ENCODE measurements around the gene WWTR1.

Gene WWTR1

GRCh38 chr3:149468504-149469212, 189.2 kb downstream of the WWTR1 start:
- Histone ChIP-seq H3K27me3 (ENCODE audit: control insufficient read depth, insufficient read depth, low read length) (no peaks in the 10 kb centered on the region), H3K4me3 (ENCODE audit: low read length) (no peak overlapping the region), H3K36me3 (ENCODE audit: control insufficient read depth, insufficient read depth, low read length) (no peaks in the 10 kb centered on the region), H3K9ac (ENCODE audit: low read length) (no peak overlapping the region), H3K4me1 (ENCODE audit: control insufficient read depth, insufficient read depth, low read length) (no peaks in the 10 kb centered on the region), H3K27ac (ENCODE audit: low read depth, low read length) (no peak overlapping the region)
